B cell (primary cell): ENCODE data around the gene ATP11C.

Experiments
- EZH2 ChIP-seq: IDR thresholded peaks from 2 replicates; pipeline ENCODE4 v1.6.1; 2012; ENCODE audit warnings: borderline replicate concordance, low read depth, mild to moderate bottlenecking, moderate library complexity, low read length; ENCODE audit not compliant: insufficient read depth, poor library complexity, severe bottlenecking
- TF ChIP-seq, protein P1 (sequence below): fragments of 200-600 bp; IDR thresholded peaks from one replicate; pipeline ENCODE4 v1.8.0; 2022; ENCODE audit warnings: antibody characterized with exemption, mild to moderate bottlenecking

DNA sequence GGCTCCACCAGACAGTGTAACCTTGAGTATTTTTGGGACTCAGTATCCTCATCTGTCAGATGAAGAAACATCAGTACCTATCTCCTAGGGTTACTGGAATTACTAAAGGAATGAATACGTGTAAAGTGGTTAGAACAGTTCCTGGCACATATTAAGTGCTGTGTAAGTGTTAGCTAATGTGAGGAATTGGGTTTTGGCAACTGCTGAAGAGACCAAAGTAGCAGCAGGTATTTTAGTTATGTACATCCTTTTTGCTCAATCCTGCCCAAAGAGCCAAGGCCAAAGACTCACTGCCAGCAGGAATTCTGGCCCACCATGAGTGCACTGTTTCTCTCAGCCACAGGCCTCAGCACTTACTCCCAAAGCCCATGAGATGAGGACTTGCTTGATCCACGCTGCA is 208.2 kb downstream of the ATP11C start:
- no peak for TF ChIP-seq EZH2
- TF ChIP-seq, protein P1, sequence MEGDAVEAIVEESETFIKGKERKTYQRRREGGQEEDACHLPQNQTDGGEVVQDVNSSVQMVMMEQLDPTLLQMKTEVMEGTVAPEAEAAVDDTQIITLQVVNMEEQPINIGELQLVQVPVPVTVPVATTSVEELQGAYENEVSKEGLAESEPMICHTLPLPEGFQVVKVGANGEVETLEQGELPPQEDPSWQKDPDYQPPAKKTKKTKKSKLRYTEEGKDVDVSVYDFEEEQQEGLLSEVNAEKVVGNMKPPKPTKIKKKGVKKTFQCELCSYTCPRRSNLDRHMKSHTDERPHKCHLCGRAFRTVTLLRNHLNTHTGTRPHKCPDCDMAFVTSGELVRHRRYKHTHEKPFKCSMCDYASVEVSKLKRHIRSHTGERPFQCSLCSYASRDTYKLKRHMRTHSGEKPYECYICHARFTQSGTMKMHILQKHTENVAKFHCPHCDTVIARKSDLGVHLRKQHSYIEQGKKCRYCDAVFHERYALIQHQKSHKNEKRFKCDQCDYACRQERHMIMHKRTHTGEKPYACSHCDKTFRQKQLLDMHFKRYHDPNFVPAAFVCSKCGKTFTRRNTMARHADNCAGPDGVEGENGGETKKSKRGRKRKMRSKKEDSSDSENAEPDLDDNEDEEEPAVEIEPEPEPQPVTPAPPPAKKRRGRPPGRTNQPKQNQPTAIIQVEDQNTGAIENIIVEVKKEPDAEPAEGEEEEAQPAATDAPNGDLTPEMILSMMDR: no peak
